HG03064 (cell line): Measurements from ENCODE around the gene CST6.
"Not testable (repeated sequence)": the region's sequence is repeated elsewhere in the genome, so short reads cannot be mapped to it uniquely, and the experiment has no call there.

Experiments
- ATAC-seq: cut with Tn5 transposase; IDR thresholded peaks from one replicate; pipeline ENCODE4 v1.9.1; 2021; ENCODE audit warnings: low read depth; ENCODE audit not compliant: unreplicated experiment

The CST6 gene

GRCh38 chr11:66012946-66013761 lies 1.3 kb downstream of the CST6 start:
- ATAC-seq = no peak

- no peak for ATAC-seq
These were observed 1.9 kb downstream of the CST6 start for GRCh38 chr11:66013762-66014100.

- ATAC-seq = no peak
These were observed 3.1 kb downstream of the CST6 start for GRCh38 chr11:66014804-66015453.

GRCh38 chr11:66015454-66015881 lies 3.7 kb downstream of the CST6 start:
- ATAC-seq = no peak

GRCh38 chr11:66015936-66016792 lies 4.4 kb downstream of the CST6 start:
- no peak for ATAC-seq

GRCh38 chr11:66016793-66017177 lies 5.0 kb downstream of the CST6 start:
- no peak for ATAC-seq

GRCh38 chr11:66017321-66017720 lies 5.5 kb downstream of the CST6 start:
- no peak for ATAC-seq

- no peak for ATAC-seq
These were observed 8.4 kb downstream of the CST6 start for GRCh38 chr11:66020212-66020611.

- no peak for ATAC-seq
These were observed 9.0 kb downstream of the CST6 start for GRCh38 chr11:66020618-66021357.

- no peak for ATAC-seq
These were observed 10.8 kb downstream of the CST6 start for GRCh38 chr11:66022401-66023185.

- ATAC-seq = not testable (repeated sequence)
These were observed 11.3 kb downstream of the CST6 start for GRCh38 chr11:66023186-66023440.

GRCh38 chr11:66026017-66026529 lies 14.3 kb downstream of the CST6 start, which contains the start of gene CATSPER1:
Gene CATSPER1, minus strand, starts transcription at chr11:66026479. Its CDS starts 100 bp downstream, at chr11:66026379.
- ATAC-seq = no peak

- no peak for ATAC-seq
These were observed 21.3 kb downstream of the CST6 start for GRCh38 chr11:66032957-66033735.

GRCh38 chr11:66035653-66036333 lies 24.0 kb downstream of the CST6 start:
- ATAC-seq = no peak

- ATAC-seq = no peak
These were observed 24.5 kb downstream of the CST6 start for GRCh38 chr11:66036334-66036710.

GRCh38 chr11:66037327-66037726 lies 25.5 kb downstream of the CST6 start:
- no peak for ATAC-seq

GRCh38 chr11:66039765-66040164 lies 28.0 kb downstream of the CST6 start:
- no peak for ATAC-seq

- ATAC-seq = no peak
These were observed 30.6 kb downstream of the CST6 start for GRCh38 chr11:66042227-66042995.
